BLaER1 treated with 17β-estradiol and CSF1 and Interleukin-3, amounts not matched to agents 10 nM and 100 nM (cell line): ENCODE data around the gene FDX1.
A peak's percentile ranks its signal among the peaks of the same experiment; 100 is the strongest.

Experiments used
- H3K27ac ChIP-seq, 11 experiments: shearing (Covaris generic); formaldehyde crosslinking; 2 replicates each; pipeline ENCODE4 v1.8.1; 2022
- H3K27me3 ChIP-seq, 11 experiments: shearing (Covaris generic); formaldehyde crosslinking; 2 replicates each; pipeline ENCODE4 v1.8.1; 2022
- H3K36me3 ChIP-seq, 11 experiments: shearing (Covaris generic); formaldehyde crosslinking; 2 replicates each; pipeline ENCODE4 v1.8.1; 2022
- H3K4me1 ChIP-seq, 10 experiments: shearing (Covaris generic); formaldehyde crosslinking; 2 replicates each; pipeline ENCODE4 v1.8.1; 2022
- H3K4me2 ChIP-seq, 11 experiments: shearing (Covaris generic); formaldehyde crosslinking; 2 replicates each; pipeline ENCODE4 v1.8.1; 2022
- H3K4me3 ChIP-seq, 10 experiments: shearing (Covaris generic); formaldehyde crosslinking; 2 replicates each; pipeline ENCODE4 v1.8.1; 2022
- H3K9ac ChIP-seq, 11 experiments: shearing (Covaris generic); formaldehyde crosslinking; 2 replicates each; pipeline ENCODE4 v1.8.1; 2022
- H3K9me3 ChIP-seq, 11 experiments: shearing (Covaris generic); formaldehyde crosslinking; replicated peaks in 1 of 11; 2 replicates each; pipeline ENCODE4 v1.8.1; 2022
- H4K20me1 ChIP-seq, 11 experiments: shearing (Covaris generic); formaldehyde crosslinking; 2 replicates each; pipeline ENCODE4 v1.8.1; 2022
- Cebpa-rat ChIP-seq, 11 experiments: shearing (Covaris generic); IDR thresholded peaks; 2 replicates each; pipeline ENCODE4 v1.8.1; 2022

The FDX1 gene

DNA sequence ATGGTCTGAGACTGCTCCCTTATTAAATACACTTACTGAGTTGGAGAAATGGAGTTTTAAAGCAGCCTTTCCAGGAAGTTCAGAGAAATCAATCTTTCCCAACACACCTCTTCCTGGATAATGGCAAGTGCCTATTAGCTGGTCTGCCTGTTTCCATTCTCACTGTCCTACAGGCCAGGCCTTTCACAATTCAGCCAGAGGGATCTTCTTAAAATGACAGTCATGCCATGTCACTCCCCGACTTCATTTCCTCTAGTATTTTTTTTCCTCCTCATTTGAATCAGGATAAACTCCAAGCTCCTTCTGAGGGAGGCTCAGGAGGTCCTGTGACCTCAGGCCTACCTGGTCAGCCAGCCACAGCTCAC lies 62.6 kb downstream of the FDX1 start:
- Histone ChIP-seq H3K36me3 (peaks cover 0 to 5% (median 0%) of the 10 kb centered on the region in 11 experiments; a peak in 1 of 22 replicates), H3K27ac (peak overlapping the region in 4 of 11 experiments; percentile 8 to 75 (median 54); a peak in 4 of 22 replicates), H3K4me2 (peak overlapping the region in 4 of 11 experiments; percentile 0 to 82 (median 60); a peak in 7 of 22 replicates), H3K4me1 (peaks cover 0 to 79% (median 20%) of the 10 kb centered on the region in 10 experiments; a peak in 16 of 20 replicates), H3K9me3 (peaks cover 7 to 60% (median 17%) of the 10 kb centered on the region in 11 experiments; a peak in 14 of 22 replicates), H3K9ac (no peak overlapping the region; a peak in 1 of 22 replicates), H4K20me1 (no peaks in the 10 kb centered on the region), H3K4me3 (no peak overlapping the region), H3K27me3 (no peaks in the 10 kb centered on the region)
- no peak for TF ChIP-seq Cebpa-rat (IDR thresholded peaks at IDR 0.05)

DNA sequence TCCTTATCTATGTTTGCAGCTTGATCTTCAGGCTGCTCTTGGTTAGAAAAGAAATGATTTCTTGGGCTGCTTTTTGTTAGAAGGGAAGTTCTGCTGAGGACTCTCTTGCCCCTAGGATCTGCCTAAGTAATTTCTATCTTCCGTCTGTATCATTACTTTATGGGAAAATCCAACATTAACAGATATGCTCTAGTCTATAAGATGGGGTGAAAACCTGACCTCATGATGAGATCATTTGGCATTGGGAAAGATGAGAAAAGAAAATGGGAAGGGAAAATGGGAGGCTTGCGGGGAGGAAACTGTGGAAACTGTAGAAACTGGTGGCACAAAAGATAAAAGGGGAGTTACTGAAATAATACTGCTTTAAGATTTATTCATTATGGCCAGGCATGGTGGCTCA lies 63.6 kb downstream of the FDX1 start:
- H3K9ac ChIP-seq: no peak overlapping the region
- H3K4me2 ChIP-seq: peak overlapping the region in 2 of 11 experiments; percentile 20 to 47; a peak in 2 of 22 replicates
- H3K27ac ChIP-seq: peak overlapping the region in 1 of 11 experiments; percentile 18; a peak in 1 of 22 replicates
- H3K4me3 ChIP-seq: no peak overlapping the region
- H3K4me1 ChIP-seq: peaks cover 0 to 87% (median 30%) of the 10 kb centered on the region in 10 experiments; a peak in 16 of 20 replicates
- peaks cover 0 to 5% (median 0%) of the 10 kb centered on the region in 11 experiments; a peak in 1 of 22 replicates for H3K36me3 ChIP-seq
- no peak for TF ChIP-seq Cebpa-rat (IDR thresholded peaks at IDR 0.05)
- no peaks in the 10 kb centered on the region for H4K20me1 ChIP-seq
- no peaks in the 10 kb centered on the region for H3K27me3 ChIP-seq
- peaks cover 7 to 68% (median 17%) of the 10 kb centered on the region in 11 experiments; a peak in 14 of 22 replicates for H3K9me3 ChIP-seq

DNA sequence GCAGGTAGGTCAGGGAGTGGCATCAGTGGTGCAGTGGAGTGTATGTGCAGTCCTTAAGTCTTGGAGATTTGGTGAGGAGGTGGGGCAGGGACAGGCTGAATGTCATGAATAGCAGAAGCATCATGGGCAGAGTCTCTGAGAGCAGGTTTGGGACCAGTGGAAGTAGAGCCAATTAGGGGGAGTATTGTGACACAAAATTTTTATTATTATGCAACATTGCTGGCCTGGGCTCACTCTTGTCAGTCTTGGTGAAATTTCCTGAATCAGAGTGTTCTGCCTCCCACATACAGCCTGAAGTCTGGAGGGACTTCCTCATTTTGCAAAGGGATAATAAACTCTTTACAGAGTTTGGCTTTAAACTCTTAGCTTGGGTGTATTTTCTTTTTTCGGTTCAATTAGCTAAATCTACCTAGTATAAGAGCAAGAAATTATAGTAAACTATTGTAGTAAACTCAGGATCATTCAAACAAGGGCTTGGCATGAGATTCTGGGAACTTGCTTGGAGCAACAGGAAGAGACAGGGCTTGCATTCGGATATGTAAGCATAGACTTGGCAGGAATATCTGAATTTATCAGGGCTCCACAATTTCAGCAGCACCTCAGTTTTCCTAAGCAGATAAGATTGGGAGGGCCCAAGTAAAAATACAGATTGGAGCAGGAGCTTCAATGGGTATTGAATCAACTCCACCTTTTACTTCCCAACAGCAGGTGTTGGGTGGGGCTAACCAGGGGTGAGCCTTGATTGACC lies 67.7 kb downstream of the FDX1 start:
- peaks cover 0 to 10% (median 0%) of the 10 kb centered on the region in 11 experiments; a peak in 3 of 22 replicates for H3K36me3 ChIP-seq
- H3K9ac ChIP-seq: peak overlapping the region in 6 of 11 experiments; percentile 27 to 59 (median 46); a peak in 10 of 22 replicates
- peak overlapping the region; percentile 13 to 88 (median 69); a peak in 21 of 22 replicates for H3K27ac ChIP-seq
- H3K9me3 ChIP-seq: peaks cover 11 to 87% (median 26%) of the 10 kb centered on the region in 11 experiments; a peak in 18 of 22 replicates
- H3K27me3 ChIP-seq: no peaks in the 10 kb centered on the region
- H3K4me1 ChIP-seq: peaks cover 0 to 62% (median 21%) of the 10 kb centered on the region in 10 experiments; a peak in 16 of 20 replicates
- peak; percentile 18 to 96 (median 85); a peak in 19 of 22 replicates for TF ChIP-seq Cebpa-rat (IDR thresholded peaks at IDR 0.05)
- peak overlapping the region in 10 of 11 experiments; percentile 6 to 78 (median 70); a peak in 18 of 22 replicates for H3K4me2 ChIP-seq
- H3K4me3 ChIP-seq: no peak overlapping the region; a peak in 1 of 20 replicates
- no peaks in the 10 kb centered on the region for H4K20me1 ChIP-seq

DNA sequence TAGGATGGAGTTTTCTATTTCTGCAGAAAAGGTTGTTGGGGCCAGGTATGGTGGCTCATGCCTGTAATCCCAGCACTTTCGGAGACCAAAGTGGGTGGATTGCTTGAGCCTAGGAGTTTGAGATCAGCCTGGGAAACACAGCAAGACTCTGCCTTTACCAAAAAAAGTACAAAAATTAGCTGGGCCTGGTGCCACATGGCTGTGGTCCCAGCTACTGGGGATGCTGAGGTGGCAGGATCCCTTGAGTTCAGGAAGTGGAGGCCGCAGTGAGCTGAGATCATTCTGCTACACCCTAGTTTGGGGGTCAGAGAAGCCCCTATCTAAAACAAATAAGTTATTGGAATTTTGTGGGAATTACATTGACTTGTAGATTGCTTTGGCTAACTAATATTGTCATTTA lies 71.7 kb downstream of the FDX1 start:
- H3K4me2 ChIP-seq: peak overlapping the region in 1 of 11 experiments; percentile 2; a peak in 1 of 22 replicates

DNA sequence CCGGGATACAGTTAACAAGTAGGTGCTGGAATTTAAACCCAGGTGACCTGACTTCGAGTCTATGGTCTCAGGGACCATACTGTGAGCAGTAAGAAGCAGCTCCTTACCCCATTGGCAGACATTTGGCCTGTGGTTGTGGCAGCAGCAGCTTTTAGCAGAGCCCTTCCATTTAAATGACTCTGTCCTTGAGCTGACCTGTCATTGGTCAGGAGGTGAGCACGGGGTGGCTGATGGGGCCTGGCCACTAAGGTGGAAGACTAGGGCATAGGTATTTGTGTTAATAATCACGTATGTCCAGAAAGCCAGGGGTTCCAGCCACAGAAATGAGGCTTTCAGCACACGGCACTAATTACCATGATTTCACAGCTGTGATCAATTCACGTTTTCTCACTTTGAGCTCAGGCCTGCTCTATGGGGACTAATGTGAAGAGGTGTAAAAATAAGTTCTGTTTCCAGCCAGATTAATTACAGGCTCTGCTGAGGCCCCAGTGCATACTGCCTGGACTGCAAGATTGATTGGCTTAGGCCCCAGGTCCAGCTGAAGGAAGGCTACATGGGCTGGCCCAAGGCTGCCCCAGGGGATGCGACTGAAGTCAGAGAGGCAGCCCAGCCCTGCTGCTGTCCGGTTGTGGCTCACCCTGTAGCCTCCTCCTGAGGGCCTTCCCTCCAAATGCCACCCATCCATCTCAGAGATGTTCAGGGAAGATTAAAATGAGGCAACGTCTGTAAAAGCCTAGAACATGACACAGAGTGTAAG lies 76.0 kb downstream of the FDX1 start:
- peaks cover 0 to 12% (median 0%) of the 10 kb centered on the region in 10 experiments; a peak in 4 of 20 replicates for H3K4me1 ChIP-seq
- H3K9me3 ChIP-seq: peaks cover 6 to 10% (median 8%) of the 10 kb centered on the region in 11 experiments; a peak in 17 of 22 replicates
- no peak for TF ChIP-seq Cebpa-rat (IDR thresholded peaks at IDR 0.05)
- H3K27ac ChIP-seq: no peak overlapping the region
- H3K4me3 ChIP-seq: no peak overlapping the region
- no peak overlapping the region for H3K9ac ChIP-seq
- no peak overlapping the region for H3K4me2 ChIP-seq
- no peaks in the 10 kb centered on the region for H3K27me3 ChIP-seq
- peaks cover 0 to 7% (median 0%) of the 10 kb centered on the region in 11 experiments; a peak in 2 of 22 replicates for H3K36me3 ChIP-seq
- H4K20me1 ChIP-seq: no peaks in the 10 kb centered on the region

More for the DNA sequence above, 71.7 kb downstream of the FDX1 start:
- no peak for TF ChIP-seq Cebpa-rat (IDR thresholded peaks at IDR 0.05)
- peaks cover 0 to 32% (median 19%) of the 10 kb centered on the region in 10 experiments; a peak in 16 of 20 replicates for H3K4me1 ChIP-seq
- H3K27ac ChIP-seq: no peak overlapping the region
- no peaks in the 10 kb centered on the region for H4K20me1 ChIP-seq
- peaks cover 6 to 49% (median 13%) of the 10 kb centered on the region in 11 experiments; a peak in 17 of 22 replicates for H3K9me3 ChIP-seq
- no peaks in the 10 kb centered on the region for H3K27me3 ChIP-seq
- no peak overlapping the region for H3K4me3 ChIP-seq
- no peak overlapping the region for H3K9ac ChIP-seq
- H3K36me3 ChIP-seq: peaks cover 0 to 7% (median 0%) of the 10 kb centered on the region in 11 experiments; a peak in 2 of 22 replicates

DNA sequence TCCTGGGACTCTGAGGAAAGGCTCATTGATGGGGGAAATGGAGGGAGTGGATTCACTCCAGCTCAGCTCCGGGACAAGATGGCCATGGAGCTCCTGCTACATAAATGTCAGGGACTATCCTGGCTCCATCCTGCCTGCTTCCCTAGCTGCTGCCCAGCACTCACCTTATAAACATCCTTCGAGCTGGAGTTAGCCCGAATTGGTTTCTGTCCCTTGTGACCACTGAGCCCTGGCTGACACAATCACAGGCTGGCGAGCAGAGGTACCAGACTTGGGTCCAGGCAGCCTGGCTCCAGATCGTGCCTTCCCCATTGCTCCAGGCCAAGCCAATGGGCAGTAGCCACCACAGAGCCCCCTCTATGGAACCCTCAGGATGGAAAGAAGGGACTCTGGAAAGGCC lies 77.6 kb downstream of the FDX1 start:
- Histone ChIP-seq H3K9ac (no peak overlapping the region), H3K36me3 (no peaks in the 10 kb centered on the region), H3K27ac (no peak overlapping the region), H3K27me3 (no peaks in the 10 kb centered on the region), H3K4me3 (no peak overlapping the region), H4K20me1 (no peaks in the 10 kb centered on the region), H3K9me3 (no peaks in the 10 kb centered on the region), H3K4me2 (no peak overlapping the region), H3K4me1 (peaks cover 0 to 12% (median 0%) of the 10 kb centered on the region in 10 experiments; a peak in 2 of 20 replicates)
- no peak for TF ChIP-seq Cebpa-rat (IDR thresholded peaks at IDR 0.05)

DNA sequence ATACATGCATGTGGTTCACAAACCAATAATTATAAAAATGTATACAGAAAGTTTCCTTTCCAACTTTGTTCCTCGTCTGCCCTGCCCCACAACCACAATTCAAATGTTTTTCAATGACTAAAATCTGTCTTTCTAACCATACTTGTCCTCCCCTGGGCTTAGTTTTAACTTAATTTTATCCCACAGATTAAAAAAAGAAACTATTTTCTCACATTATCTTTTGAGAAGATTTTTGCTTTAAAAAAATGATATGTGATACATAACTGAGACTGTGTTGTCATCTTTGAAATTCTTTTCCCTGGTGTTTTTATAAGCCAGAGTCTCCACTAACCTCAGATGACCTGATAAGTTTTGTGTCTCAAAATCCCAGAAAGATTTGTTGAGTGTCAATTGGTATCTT lies 79.0 kb downstream of the FDX1 start:
- Histone ChIP-seq H3K9ac (no peak overlapping the region), H3K4me2 (no peak overlapping the region), H3K27ac (no peak overlapping the region), H3K36me3 (no peaks in the 10 kb centered on the region), H3K4me1 (peaks cover 0 to 12% (median 0%) of the 10 kb centered on the region in 10 experiments; a peak in 2 of 20 replicates), H3K27me3 (no peaks in the 10 kb centered on the region), H3K4me3 (no peak overlapping the region), H4K20me1 (no peaks in the 10 kb centered on the region), H3K9me3 (no peaks in the 10 kb centered on the region)
- TF ChIP-seq Cebpa-rat (IDR thresholded peaks at IDR 0.05): no peak

DNA sequence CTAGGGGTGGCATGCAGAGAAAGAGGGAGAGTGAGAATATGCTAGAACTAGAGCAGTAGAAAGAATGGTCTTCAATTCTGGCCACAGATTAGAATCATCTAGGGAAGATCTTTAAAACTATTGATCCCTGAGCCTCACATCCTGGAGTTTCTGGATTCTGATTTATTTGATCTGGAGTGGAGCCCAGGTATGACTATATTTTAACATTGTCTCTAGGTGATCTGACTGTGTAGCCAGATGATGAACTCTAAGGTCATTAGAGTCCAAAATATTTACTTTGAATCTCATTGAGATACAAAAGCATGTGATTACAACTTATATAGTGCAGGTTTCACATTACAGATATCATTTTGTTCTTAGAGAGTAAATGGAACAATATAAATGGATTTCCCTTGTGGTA lies 79.7 kb downstream of the FDX1 start:
- Histone ChIP-seq H3K36me3 (no peaks in the 10 kb centered on the region), H4K20me1 (no peaks in the 10 kb centered on the region), H3K4me3 (no peak overlapping the region), H3K4me1 (peaks cover 0 to 12% (median 0%) of the 10 kb centered on the region in 10 experiments; a peak in 2 of 20 replicates), H3K27me3 (no peaks in the 10 kb centered on the region), H3K27ac (no peak overlapping the region), H3K4me2 (no peak overlapping the region), H3K9me3 (no peaks in the 10 kb centered on the region), H3K9ac (no peak overlapping the region)
- TF ChIP-seq Cebpa-rat (IDR thresholded peaks at IDR 0.05): no peak
